Neuronal stem cell (in vitro differentiated cells): Measurements from ENCODE around the gene SMARCC1.
A peak's percentile ranks its signal among the peaks of the same experiment; 100 is the strongest.

ENCODE experiments used
- DNase-seq: peaks from one replicate; pipeline ENCODE4 v3.0.0-alpha.2; 2013; ENCODE audit warnings: low spot score
- H2AFZ ChIP-seq: one replicate; pipeline ENCODE4 v1.6.1; 2013; ENCODE audit warnings: mild to moderate bottlenecking, low read length, inconsistent platforms
- H2AK5ac ChIP-seq: 2 replicates; pipeline ENCODE4 v1.6.1; 2013; ENCODE audit warnings: low read depth, mild to moderate bottlenecking, inconsistent platforms, low read length, moderate library complexity, mixed read lengths
- H2BK120ac ChIP-seq: 2 replicates; pipeline ENCODE4 v1.6.1; 2013; ENCODE audit warnings: low read depth, mild to moderate bottlenecking, inconsistent platforms, low read length, moderate library complexity, mixed read lengths
- H2BK12ac ChIP-seq: one replicate; pipeline ENCODE4 v1.6.1; 2013; ENCODE audit warnings: low read length, inconsistent platforms
- H2BK15ac ChIP-seq: 2 replicates; pipeline ENCODE4 v1.6.1; 2013; ENCODE audit warnings: mild to moderate bottlenecking, low read length, inconsistent platforms, mixed read lengths
- H2BK5ac ChIP-seq: one replicate; pipeline ENCODE4 v1.6.1; 2013; ENCODE audit warnings: inconsistent platforms, mild to moderate bottlenecking, low read length, moderate library complexity
- H3K14ac ChIP-seq: one replicate; pipeline ENCODE4 v1.6.1; 2013; ENCODE audit warnings: low read length, inconsistent platforms
- H3K18ac ChIP-seq: 2 replicates; pipeline ENCODE4 v1.6.1; 2013; ENCODE audit warnings: low read length, inconsistent platforms
- H3K23ac ChIP-seq: 2 replicates; pipeline ENCODE4 v1.6.1; 2013; ENCODE audit warnings: low read depth, mild to moderate bottlenecking, mixed read lengths, low read length, inconsistent platforms; ENCODE audit not compliant: poor library complexity
- H3K27ac ChIP-seq: replicated peaks from 3 replicates; pipeline ENCODE4 v1.5.1; 2013; ENCODE audit warnings: low read length, inconsistent platforms
- H3K27me3 ChIP-seq, 3 experiments: 2 replicates each; pipeline ENCODE4 v1.6.1; 2013; ENCODE audit warnings: low read length in 3 of 3, mild to moderate bottlenecking in 2 of 3, inconsistent platforms in 1 of 3, low read depth in 1 of 3, mixed read lengths in 1 of 3, moderate library complexity in 1 of 3; ENCODE audit not compliant: control insufficient read depth in 3 of 3, insufficient read depth in 3 of 3
- H3K36me3 ChIP-seq, 2 donors: replicated peaks in 1 of 2; 2 replicates each; pipeline ENCODE4 v1.6.1; 2013; ENCODE audit warnings: low read length in 2 of 2; ENCODE audit not compliant: control insufficient read depth in 2 of 2, insufficient read depth in 2 of 2
- H3K4ac ChIP-seq: 2 replicates; pipeline ENCODE4 v1.6.1; 2013; ENCODE audit warnings: inconsistent platforms, mild to moderate bottlenecking, low read length, moderate library complexity
- H3K4me1 ChIP-seq, 2 donors: 1 replicate in 1 of 2; 2 replicates in 1 of 2; pipeline ENCODE4 v1.6.1; 2013; ENCODE audit warnings: low read length in 2 of 2, low read depth in 1 of 2; ENCODE audit not compliant: control insufficient read depth in 2 of 2, insufficient read depth in 1 of 2
- H3K4me2 ChIP-seq: one replicate; pipeline ENCODE4 v1.6.1; 2013; ENCODE audit warnings: mild to moderate bottlenecking, low read length, inconsistent platforms; ENCODE audit not compliant: insufficient read depth, poor library complexity, severe bottlenecking
- H3K4me3 ChIP-seq, 2 donors: 2 replicates each; pipeline ENCODE4 v1.5.1; 2013; ENCODE audit warnings: low read length in 2 of 2, mild to moderate bottlenecking in 2 of 2, inconsistent platforms in 1 of 2, moderate library complexity in 1 of 2
- H3K79me1 ChIP-seq: one replicate; pipeline ENCODE4 v1.6.1; 2013; ENCODE audit warnings: low read depth, mild to moderate bottlenecking, inconsistent platforms, low read length, moderate library complexity
- H3K9ac ChIP-seq: one replicate; pipeline ENCODE4 v1.6.1; 2013; ENCODE audit warnings: mild to moderate bottlenecking, low read depth, low read length, inconsistent platforms; ENCODE audit not compliant: poor library complexity
- H3K9me3 ChIP-seq, 2 donors: replicated peaks in 1 of 2; 2 replicates each; pipeline versions ENCODE3 to v1.6.1; 2013; ENCODE audit warnings: low read length in 2 of 2, mild to moderate bottlenecking in 2 of 2, inconsistent platforms in 1 of 2, low read depth in 1 of 2, mixed read lengths in 1 of 2, moderate library complexity in 1 of 2; ENCODE audit not compliant: control insufficient read depth in 2 of 2, insufficient read depth in 1 of 2
- H4K8ac ChIP-seq: one replicate; pipeline ENCODE4 v1.6.1; 2013; ENCODE audit warnings: low read depth, mild to moderate bottlenecking, inconsistent platforms, low read length, moderate library complexity
- H4K91ac ChIP-seq: one replicate; pipeline ENCODE4 v1.6.1; 2013; ENCODE audit warnings: low read length, low read depth, mild to moderate bottlenecking, inconsistent platforms; ENCODE audit not compliant: poor library complexity
- WGBS, 2 donors: extraction: QIAGEN DNeasy Blood & Tissue Kit; methylation state at CpG; one replicate each; pipeline ENCODE4 v1.1.7; 2013; ENCODE audit warnings: missing lambda C conversion rate in 2 of 2, mixed read lengths in 1 of 2; ENCODE audit not compliant: insufficient read length in 2 of 2, insufficient replicate concordance in 1 of 2; ENCODE audit errors: extremely low coverage in 2 of 2; 5-methylcytosine and 5-hydroxymethylcytosine counted together

Gene SMARCC1

GRCh38 chr3:47605652-47606051, 176.0 kb downstream of the SMARCC1 start:
- no peak for DNase-seq
- Histone ChIP-seq H3K4me3 (no peak overlapping the region), H3K9me3 (peaks cover 0 to 2% of the 10 kb centered on the region in 2 donors), H3K9ac (peak overlapping the region; percentile 25), H3K14ac (no peak overlapping the region), H2BK5ac (no peak overlapping the region), H3K27ac (no peak overlapping the region), H3K79me1 (peaks cover 2% of the 10 kb centered on the region), H2AK5ac (no peak overlapping the region), H3K4me1 (peaks cover 0 to 2% of the 10 kb centered on the region in 2 donors), H2BK120ac (no peak overlapping the region), H3K4ac (no peak overlapping the region), H2AFZ (no peak overlapping the region), H3K4me2 (no peak overlapping the region), H4K91ac (no peak overlapping the region), H2BK12ac (no peak overlapping the region), H2BK15ac (no peak overlapping the region), H3K36me3 (peaks cover 32 to 95% of the 10 kb centered on the region in 2 donors), H3K27me3 (no peaks in the 10 kb centered on the region), H4K8ac (no peak overlapping the region), H3K18ac (no peak overlapping the region), H3K23ac (no peak overlapping the region)
- WGBS, 2 donors: no CpG with 5 or more reads among the region's 2 CpGs

GRCh38 chr3:47604145-47604544, 177.5 kb downstream of the SMARCC1 start:
- H2BK5ac ChIP-seq: no peak overlapping the region
- H2AK5ac ChIP-seq: no peak overlapping the region
- no peak overlapping the region for H3K14ac ChIP-seq
- H2BK15ac ChIP-seq: no peak overlapping the region
- peaks cover 27 to 96% of the 10 kb centered on the region in 2 donors for H3K36me3 ChIP-seq
- DNase-seq: no peak
- H2AFZ ChIP-seq: no peak overlapping the region
- H3K4me1 ChIP-seq: peaks cover 0 to 2% of the 10 kb centered on the region in 2 donors
- H3K4me3 ChIP-seq: no peak overlapping the region
- H3K23ac ChIP-seq: no peak overlapping the region
- no peak overlapping the region for H3K27ac ChIP-seq
- no peak overlapping the region for H3K4ac ChIP-seq
- no peak overlapping the region for H3K18ac ChIP-seq
- H3K27me3 ChIP-seq: no peaks in the 10 kb centered on the region
- H3K4me2 ChIP-seq: no peak overlapping the region
- no peaks in the 10 kb centered on the region for H3K9me3 ChIP-seq
- WGBS, 2 donors: no CpG with 5 or more reads among the region's 2 CpGs
- no peak overlapping the region for H2BK12ac ChIP-seq
- H2BK120ac ChIP-seq: no peak overlapping the region
- no peaks in the 10 kb centered on the region for H3K79me1 ChIP-seq
- H4K91ac ChIP-seq: no peak overlapping the region
- no peak overlapping the region for H4K8ac ChIP-seq
- H3K9ac ChIP-seq: no peak overlapping the region

DNA sequence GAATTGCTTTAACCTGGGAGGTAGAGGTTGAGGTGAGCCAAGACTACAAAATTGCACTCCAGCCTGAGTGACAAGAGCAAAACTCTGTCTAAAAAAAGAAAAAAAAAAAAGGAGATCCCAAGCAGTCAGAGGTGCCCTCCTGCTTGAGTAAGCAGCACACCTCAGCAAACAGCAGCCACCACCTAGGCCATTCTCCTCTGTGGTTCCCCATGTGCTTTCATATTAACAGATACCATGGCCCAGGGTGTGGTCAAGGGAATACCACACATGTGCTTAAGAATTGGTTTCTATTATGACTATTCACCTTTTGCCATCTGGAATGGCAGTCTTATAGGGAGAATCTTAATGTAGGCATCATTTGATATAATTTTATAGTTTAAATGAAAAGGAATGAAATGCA, 178.4 kb downstream of the SMARCC1 start:
- Histone ChIP-seq H3K27ac (no peak overlapping the region), H4K91ac (no peak overlapping the region), H2AFZ (no peak overlapping the region), H3K4me1 (peaks cover 0 to 2% of the 10 kb centered on the region in 2 donors), H3K9ac (no peak overlapping the region), H3K4me3 (no peak overlapping the region), H3K23ac (no peak overlapping the region), H3K36me3 (peaks cover 24 to 97% of the 10 kb centered on the region in 2 donors), H3K4ac (no peak overlapping the region), H3K4me2 (no peak overlapping the region), H2BK5ac (no peak overlapping the region), H2AK5ac (no peak overlapping the region), H3K27me3 (no peaks in the 10 kb centered on the region), H2BK12ac (no peak overlapping the region), H3K18ac (no peak overlapping the region), H4K8ac (no peak overlapping the region), H3K9me3 (no peaks in the 10 kb centered on the region), H2BK120ac (no peak overlapping the region), H3K14ac (no peak overlapping the region), H2BK15ac (no peak overlapping the region), H3K79me1 (no peaks in the 10 kb centered on the region)
- DNase-seq: no peak

- Histone ChIP-seq H2AFZ (no peak overlapping the region), H3K4me2 (no peak overlapping the region), H3K27me3 (no peaks in the 10 kb centered on the region), H4K91ac (no peak overlapping the region), H2BK12ac (no peak overlapping the region), H3K9me3 (no peaks in the 10 kb centered on the region), H3K27ac (peak overlapping the region; percentile 17), H3K9ac (no peak overlapping the region), H3K14ac (no peak overlapping the region), H3K4ac (no peak overlapping the region), H3K79me1 (no peaks in the 10 kb centered on the region), H4K8ac (no peak overlapping the region), H3K23ac (no peak overlapping the region), H3K4me1 (peaks cover 0 to 2% of the 10 kb centered on the region in 2 donors), H2BK5ac (no peak overlapping the region), H2BK15ac (no peak overlapping the region), H3K36me3 (peaks cover 23 to 93% of the 10 kb centered on the region in 2 donors), H2BK120ac (no peak overlapping the region), H2AK5ac (no peak overlapping the region), H3K18ac (no peak overlapping the region), H3K4me3 (no peak overlapping the region)
- no peak for DNase-seq
- no CpG with 5 or more reads among the region's 3 CpGs for WGBS, 2 donors
Observed at GRCh38 chr3:47601281-47601680, 180.4 kb downstream of the SMARCC1 start.
